HEK293T (cell line): ENCODE data around the gene EFCAB6.

Experiments used
- FOXK2 ChIP-seq: fragments of 450-650 bp; IDR thresholded peaks from 2 replicates; pipeline ENCODE4 v1.6.1; 2016; ENCODE audit warnings: mild to moderate bottlenecking
- FOXM1 ChIP-seq: fragments of 450-650 bp; IDR thresholded peaks from 2 replicates; pipeline ENCODE4 v1.6.1; 2017; ENCODE audit warnings: mild to moderate bottlenecking, borderline replicate concordance
- LEF1 ChIP-seq: fragments of 450-650 bp; IDR thresholded peaks from 2 replicates; pipeline ENCODE4 v1.6.1; 2017; ENCODE audit warnings: mild to moderate bottlenecking, borderline replicate concordance
- NFRKB ChIP-seq: fragments of 450-650 bp; IDR thresholded peaks from 2 replicates; pipeline ENCODE4 v1.6.1; 2016; ENCODE audit warnings: mild to moderate bottlenecking, moderate library complexity
- SP1 ChIP-seq: fragments of 450-650 bp; IDR thresholded peaks from 2 replicates; pipeline ENCODE4 v1.6.1; 2017

DNA sequence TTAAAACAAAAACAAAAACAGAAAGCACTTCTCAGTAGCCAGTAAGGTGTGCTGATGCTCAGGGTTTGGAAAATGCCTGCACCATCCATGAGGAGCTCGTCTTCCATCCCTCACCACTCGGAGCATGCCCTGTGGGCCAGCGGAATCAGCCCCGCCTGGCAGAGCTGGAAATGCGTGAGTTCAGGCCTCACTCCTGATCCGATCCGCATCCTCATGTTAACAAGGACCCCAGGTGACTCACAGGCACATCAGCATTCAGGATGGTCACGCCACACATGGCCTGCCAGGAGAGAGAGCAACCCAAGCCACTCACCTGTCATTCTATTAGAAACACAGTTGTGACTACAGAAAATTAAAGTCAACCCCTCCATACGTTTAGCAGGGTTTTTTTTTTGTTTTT, 211.8 kb downstream of the EFCAB6 start:
- TF ChIP-seq NFRKB (no peak), SP1 (no peak), LEF1 (no peak), FOXK2 (no peak), FOXM1 (no peak)
